HG03095 (cell line): ENCODE results near the gene MRI1.

Experiments used
- ATAC-seq: cut with Tn5 transposase; IDR thresholded peaks from one replicate; pipeline ENCODE4 v1.9.1; 2021; ENCODE audit warnings: moderate library complexity; ENCODE audit not compliant: unreplicated experiment

MRI1 gene

DNA sequence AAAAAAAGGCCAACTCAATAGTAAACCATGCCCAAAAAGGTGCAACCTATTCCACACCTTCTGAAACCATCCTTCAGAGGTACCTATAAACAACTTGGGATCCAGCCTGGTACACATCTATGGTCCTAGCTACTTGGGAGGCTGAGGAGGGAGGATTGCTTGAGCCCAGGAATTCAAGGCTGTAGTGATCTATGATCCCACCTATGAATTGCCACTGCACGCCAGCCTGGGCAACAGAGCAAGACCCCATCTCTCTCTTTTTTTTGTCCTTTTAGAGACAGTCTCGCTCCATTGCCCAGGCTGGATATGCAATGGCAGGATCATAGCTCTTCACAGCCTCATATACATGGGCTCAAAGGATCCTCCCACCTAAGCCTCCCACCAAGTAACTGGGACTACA is 57.0 kb downstream of the MRI1 start:
- no peak for ATAC-seq

DNA sequence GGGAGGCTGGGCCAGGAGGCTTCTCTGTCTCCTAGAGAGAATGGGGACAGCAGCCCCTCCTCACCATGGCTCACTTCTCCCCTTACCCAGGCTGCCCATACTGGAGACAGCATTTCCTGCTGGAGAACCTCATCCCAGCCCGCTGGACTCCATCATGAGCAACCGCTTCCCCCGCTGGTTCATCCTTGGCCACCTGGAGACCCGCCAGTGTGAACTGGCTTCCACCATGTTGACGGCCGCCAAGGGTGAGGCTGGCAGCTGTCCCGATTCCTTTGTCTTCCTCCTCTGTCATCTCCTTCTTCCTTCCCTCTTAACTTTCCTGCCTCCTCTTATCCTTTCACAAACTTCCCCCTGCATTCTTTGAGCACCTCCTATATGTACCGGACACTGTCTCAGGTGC is 58.9 kb downstream of the MRI1 start:
- ATAC-seq: no peak
